ENCODE results near the gene PTPRZ1.

GRCh38 chr7:122068999-122069398, 196.0 kb downstream of the PTPRZ1 start:
- TF ChIP-seq EGR2 (tag by site-specific recombination; IDR thresholded peaks at IDR 0.05; ENCODE audit: low read depth) (no peak), MEIS1 (CRISPR knock-in tag; IDR thresholded peaks at IDR 0.05; ENCODE audit: borderline replicate concordance) (no peak), ZNF157 (tag by site-specific recombination; IDR thresholded peaks at IDR 0.05) (no peak), ZNF621 (tag by site-specific recombination; IDR thresholded peaks at IDR 0.05) (no peak), ZFP3 (tag by site-specific recombination; IDR thresholded peaks at IDR 0.05; ENCODE audit: low read depth) (no peak), ZNF747 (tag by site-specific recombination; IDR thresholded peaks at IDR 0.05) (no peak), ZNF558 (tag by site-specific recombination; IDR thresholded peaks at IDR 0.05) (no peak), ZFP69B (tag by site-specific recombination; IDR thresholded peaks at IDR 0.05) (no peak), SETDB1 (IDR thresholded peaks at IDR 0.05; ENCODE audit: insufficient read length, low read length) (no peak), ZNF544 (tag by site-specific recombination; IDR thresholded peaks at IDR 0.05) (no peak)
- TF ChIP-seq, protein P1, sequence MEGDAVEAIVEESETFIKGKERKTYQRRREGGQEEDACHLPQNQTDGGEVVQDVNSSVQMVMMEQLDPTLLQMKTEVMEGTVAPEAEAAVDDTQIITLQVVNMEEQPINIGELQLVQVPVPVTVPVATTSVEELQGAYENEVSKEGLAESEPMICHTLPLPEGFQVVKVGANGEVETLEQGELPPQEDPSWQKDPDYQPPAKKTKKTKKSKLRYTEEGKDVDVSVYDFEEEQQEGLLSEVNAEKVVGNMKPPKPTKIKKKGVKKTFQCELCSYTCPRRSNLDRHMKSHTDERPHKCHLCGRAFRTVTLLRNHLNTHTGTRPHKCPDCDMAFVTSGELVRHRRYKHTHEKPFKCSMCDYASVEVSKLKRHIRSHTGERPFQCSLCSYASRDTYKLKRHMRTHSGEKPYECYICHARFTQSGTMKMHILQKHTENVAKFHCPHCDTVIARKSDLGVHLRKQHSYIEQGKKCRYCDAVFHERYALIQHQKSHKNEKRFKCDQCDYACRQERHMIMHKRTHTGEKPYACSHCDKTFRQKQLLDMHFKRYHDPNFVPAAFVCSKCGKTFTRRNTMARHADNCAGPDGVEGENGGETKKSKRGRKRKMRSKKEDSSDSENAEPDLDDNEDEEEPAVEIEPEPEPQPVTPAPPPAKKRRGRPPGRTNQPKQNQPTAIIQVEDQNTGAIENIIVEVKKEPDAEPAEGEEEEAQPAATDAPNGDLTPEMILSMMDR (tag by site-specific recombination; IDR thresholded peaks at IDR 0.05): no peak
- TF ChIP-seq, protein P2, sequence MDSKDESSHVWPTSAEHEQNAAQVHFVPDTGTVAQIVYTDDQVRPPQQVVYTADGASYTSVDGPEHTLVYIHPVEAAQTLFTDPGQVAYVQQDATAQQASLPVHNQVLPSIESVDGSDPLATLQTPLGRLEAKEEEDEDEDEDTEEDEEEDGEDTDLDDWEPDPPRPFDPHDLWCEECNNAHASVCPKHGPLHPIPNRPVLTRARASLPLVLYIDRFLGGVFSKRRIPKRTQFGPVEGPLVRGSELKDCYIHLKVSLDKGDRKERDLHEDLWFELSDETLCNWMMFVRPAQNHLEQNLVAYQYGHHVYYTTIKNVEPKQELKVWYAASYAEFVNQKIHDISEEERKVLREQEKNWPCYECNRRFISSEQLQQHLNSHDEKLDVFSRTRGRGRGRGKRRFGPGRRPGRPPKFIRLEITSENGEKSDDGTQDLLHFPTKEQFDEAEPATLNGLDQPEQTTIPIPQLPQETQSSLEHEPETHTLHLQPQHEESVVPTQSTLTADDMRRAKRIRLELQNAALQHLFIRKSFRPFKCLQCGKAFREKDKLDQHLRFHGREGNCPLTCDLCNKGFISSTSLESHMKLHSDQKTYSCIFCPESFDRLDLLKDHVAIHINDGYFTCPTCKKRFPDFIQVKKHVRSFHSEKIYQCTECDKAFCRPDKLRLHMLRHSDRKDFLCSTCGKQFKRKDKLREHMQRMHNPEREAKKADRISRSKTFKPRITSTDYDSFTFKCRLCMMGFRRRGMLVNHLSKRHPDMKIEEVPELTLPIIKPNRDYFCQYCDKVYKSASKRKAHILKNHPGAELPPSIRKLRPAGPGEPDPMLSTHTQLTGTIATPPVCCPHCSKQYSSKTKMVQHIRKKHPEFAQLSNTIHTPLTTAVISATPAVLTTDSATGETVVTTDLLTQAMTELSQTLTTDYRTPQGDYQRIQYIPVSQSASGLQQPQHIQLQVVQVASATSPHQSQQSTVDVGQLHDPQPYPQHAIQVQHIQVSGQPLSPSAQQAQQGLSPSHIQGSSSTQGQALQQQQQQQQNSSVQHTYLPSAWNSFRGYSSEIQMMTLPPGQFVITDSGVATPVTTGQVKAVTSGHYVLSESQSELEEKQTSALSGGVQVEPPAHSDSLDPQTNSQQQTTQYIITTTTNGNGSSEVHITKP (tag by site-specific recombination; IDR thresholded peaks at IDR 0.05): no peak
